A549 (cell line): ENCODE data around the gene PASK. TPM values are rescaled to one million over a fixed set of nuclear protein-coding genes. Genes with fewer than 3 reads are reported as not detected.

Experiments
- ATAC-seq, 2 experiments: fragments of 200-7000 bp in 1 of 2; fragments of >200 bp in 1 of 2; cut with Nextera tagmentation in 1 of 2; cut with Tn5 transposase in 1 of 2; 3 replicates each; pipeline versions ENCODE4 v1.8.0 to v1.9.1; 2018 to 2020; ENCODE audit warnings: mild to moderate bottlenecking in 1 of 2, moderate library complexity in 1 of 2
- CTCF ChIA-PET: fragments of 300-600 bp; sonication (Branson Sonifier 250); formaldehyde crosslinking; extraction: SDS; loops from one replicate; lab custom pipeline; 2021; ENCODE audit warnings: antibody characterized with exemption, inconsistent platforms; lab: Yijun Ruan, JAX
- POLR2A ChIA-PET: fragments of 350-600 bp; formaldehyde crosslinking; extraction: SDS; loops from one replicate; lab custom pipeline; 2021; ENCODE audit warnings: antibody characterized with exemption, inconsistent platforms; lab: Yijun Ruan, JAX
- DNase-seq, 2 experiments: peaks; one replicate each; pipeline versions ENCODE4 v3.0.0 to v3.0.0-alpha.2; 2011 to 2016; ENCODE audit warnings: low read depth in 1 of 2, low spot score in 1 of 2
- FAIRE-seq: peaks from 2 replicates; lab custom pipeline; 2011; peaks lifted over from hg19 to GRCh38; lab: Jason Lieb, UNC
- H3K27ac ChIP-seq, 2 experiments: fragments of >200 bp; sonication (Bioruptor Twin); formaldehyde crosslinking; 3 replicates each; pipeline ENCODE4 v1.5.1; 2016 to 2017
- H3K4me1 ChIP-seq: fragments of >200 bp; sonication (Bioruptor Twin); formaldehyde crosslinking; 3 replicates; pipeline ENCODE4 v1.6.1; 2016
- H3K4me2 ChIP-seq: fragments of >200 bp; sonication (Bioruptor Twin); formaldehyde crosslinking; 3 replicates; pipeline ENCODE4 v1.6.1; 2016
- H3K4me3 ChIP-seq: fragments of >200 bp; sonication (Bioruptor Twin); formaldehyde crosslinking; 3 replicates; pipeline ENCODE4 v1.5.1; 2016
- H3K9me3 ChIP-seq: fragments of >200 bp; sonication (Bioruptor Twin); formaldehyde crosslinking; 3 replicates; pipeline ENCODE4 v1.6.1; 2016
- BHLHE40 ChIP-seq: IDR thresholded peaks from 2 replicates; pipeline ENCODE4 v1.6.1; 2012; ENCODE audit warnings: low read depth, low read length, inconsistent platforms
- CEBPB ChIP-seq, 2 experiments: fragments of >200 bp in 1 of 2; sonication (Bioruptor Twin) in 1 of 2; formaldehyde crosslinking in 1 of 2; IDR thresholded peaks; 2 replicates each; pipeline ENCODE4 v1.6.1; 2012 to 2016
- CHD2 ChIP-seq: fragments of 150-350 bp; IDR thresholded peaks from 2 replicates; pipeline ENCODE4 v1.6.1; 2014; ENCODE audit warnings: low read length; ENCODE audit not compliant: partially characterized antibody
- EP300 ChIP-seq, 2 experiments: fragments of >200 bp; sonication (Bioruptor Twin); formaldehyde crosslinking; IDR thresholded peaks; 2 replicates in 1 of 2; 3 replicates in 1 of 2; pipeline ENCODE4 v1.6.1; 2016 to 2017
- FOSB ChIP-seq: fragments of 250-450 bp; sonication (Bioruptor Pico); IDR thresholded peaks from 2 replicates; pipeline ENCODE4 v1.5.0; 2020; ENCODE audit warnings: mild to moderate bottlenecking, moderate library complexity
- FOSL2 ChIP-seq, 2 experiments: fragments of 450-650 bp in 1 of 2; fragments of >200 bp in 1 of 2; sonication (Bioruptor Twin) in 1 of 2; formaldehyde crosslinking; IDR thresholded peaks; 2 replicates each; pipeline versions ENCODE4 v1.5.0 to v1.6.1; 2016 to 2020; ENCODE audit warnings: mild to moderate bottlenecking in 1 of 2, moderate library complexity in 1 of 2
- FOXS1 ChIP-seq: fragments of 250-450 bp; sonication (Bioruptor Pico); IDR thresholded peaks from 2 replicates; pipeline ENCODE4 v1.5.0; 2020; ENCODE audit warnings: mild to moderate bottlenecking, moderate library complexity
- HOXA7 ChIP-seq: fragments of 250-450 bp; sonication (Bioruptor Pico); IDR thresholded peaks from 2 replicates; pipeline ENCODE4 v1.5.0; 2020; ENCODE audit warnings: mild to moderate bottlenecking, moderate library complexity
- HOXB5 ChIP-seq: fragments of 250-450 bp; sonication (Bioruptor Pico); IDR thresholded peaks from 2 replicates; pipeline ENCODE4 v1.5.0; 2020; ENCODE audit warnings: mild to moderate bottlenecking, moderate library complexity
- MAFK ChIP-seq: fragments of 450-650 bp; IDR thresholded peaks from 2 replicates; pipeline ENCODE4 v1.6.1; 2014; ENCODE audit not compliant: partially characterized antibody
- MYC ChIP-seq: IDR thresholded peaks from 2 replicates; pipeline ENCODE4 v1.6.1; 2012; ENCODE audit warnings: mild to moderate bottlenecking, inconsistent platforms, low read length, improper control_type of control experiment, borderline replicate concordance
- NPAS2 ChIP-seq: fragments of 250-450 bp; sonication (Bioruptor Pico); IDR thresholded peaks from 2 replicates; pipeline ENCODE4 v1.8.0; 2022; ENCODE audit warnings: mild to moderate bottlenecking, moderate library complexity, borderline replicate concordance
- PHF8 ChIP-seq: fragments of 200-600 bp; sonication (generic); IDR thresholded peaks from 2 replicates; pipeline ENCODE4 v1.6.1; 2016; ENCODE audit warnings: low read depth, mild to moderate bottlenecking, antibody characterized with exemption, moderate library complexity, borderline replicate concordance
- POLR2AphosphoS2 ChIP-seq: conservative IDR thresholded peaks from 2 replicates; pipeline ENCODE4 v1.6.1; 2012; ENCODE audit warnings: low read length, improper control_type of control experiment, inconsistent platforms
- RNF2 ChIP-seq: fragments of 200-600 bp; sonication (generic); IDR thresholded peaks from 2 replicates; pipeline ENCODE4 v1.6.1; 2016; ENCODE audit warnings: low read depth, mild to moderate bottlenecking, antibody characterized with exemption, moderate library complexity, borderline replicate concordance
- SREBF2 ChIP-seq: fragments of 450-650 bp; IDR thresholded peaks from 2 replicates; pipeline ENCODE4 v1.6.1; 2014; ENCODE audit warnings: mild to moderate bottlenecking, moderate library complexity
- ZNF302 ChIP-seq: fragments of 250-450 bp; sonication (Bioruptor Pico); IDR thresholded peaks from 2 replicates; pipeline ENCODE4 v1.9.0; 2021; ENCODE audit warnings: inconsistent platforms, mild to moderate bottlenecking, moderate library complexity
- ZSCAN20 ChIP-seq: fragments of 250-450 bp; sonication (Bioruptor Pico); IDR thresholded peaks from 2 replicates; pipeline ENCODE4 v1.8.0; 2022; ENCODE audit warnings: mild to moderate bottlenecking, moderate library complexity
- WGBS: methylation state at CpG from one replicate; pipeline ENCODE4 v1.1.6; 2017; ENCODE audit errors: missing lambda C conversion rate; 5-methylcytosine and 5-hydroxymethylcytosine counted together
- polyA plus RNA-seq, 4 experiments: library from polyadenylated mRNA; depleted of rRNA in 3 of 4; stranded (reverse); fragments of >200 nt; fragmentation: RNase III in 1 of 4; extraction: RNeasy Plus Mini Kit Qiagen cat#74134 plus additional on column Dnase treatment in 1 of 4; gene quantifications; 2 replicates in 3 of 4; 3 replicates in 1 of 4; pipeline ENCODE4 v1.2.3, GENCODE V29; 2011 to 2017
- TF ChIP-seq, protein P1 (sequence below): fragments of 450-650 bp; IDR thresholded peaks from 2 replicates; pipeline ENCODE4 v1.6.1; 2014; ENCODE audit warnings: antibody characterized with exemption
- TF ChIP-seq, protein P2 (sequence below): IDR thresholded peaks from 2 replicates; pipeline ENCODE4 v1.6.1; 2012
- TF ChIP-seq, protein P3 (sequence below): fragments of 200-600 bp; sonication (generic); IDR thresholded peaks from 2 replicates; pipeline ENCODE4 v1.6.1; 2016; ENCODE audit warnings: antibody characterized with exemption, mild to moderate bottlenecking, moderate library complexity
- TF ChIP-seq, protein P4 (sequence below): fragments of 250-450 bp; sonication (Bioruptor Pico); IDR thresholded peaks from 2 replicates; pipeline ENCODE4 v1.5.0; 2020; ENCODE audit warnings: low read depth, mild to moderate bottlenecking, moderate library complexity

PASK gene
- polyA plus RNA-seq, 2 of the 4 experiments (the other 2 are of a cell fraction): 7.4 to 12.4 TPM

DNA sequence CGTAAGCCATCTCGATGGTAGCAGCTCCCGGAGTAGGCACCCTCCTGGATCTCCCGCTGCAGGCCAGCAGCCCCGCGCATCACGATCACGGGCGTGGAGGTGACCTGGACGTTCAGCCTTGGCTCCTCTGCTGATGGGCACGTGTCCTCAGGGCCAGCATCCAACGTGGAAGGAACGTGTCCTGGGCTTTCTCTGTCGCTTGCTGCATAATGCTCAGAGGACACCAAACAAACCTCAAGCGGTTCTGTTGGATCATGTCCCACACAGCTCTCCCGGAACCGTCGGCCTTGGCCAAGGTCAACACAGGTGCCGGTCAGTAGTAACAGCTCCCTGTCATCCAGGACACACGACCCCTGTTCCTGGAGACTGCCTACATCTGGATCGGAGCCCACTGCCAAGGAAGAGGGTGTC, 23.1 kb downstream of the PASK start:
- TF ChIP-seq PHF8 (no peak), POLR2AphosphoS2 (no peak), CEBPB (IDR thresholded peaks at IDR 0.05) (no peak), HOXA7 (CRISPR knock-in tag) (no peak), ZNF302 (CRISPR knock-in tag) (no peak), NPAS2 (CRISPR knock-in tag) (no peak), HOXB5 (CRISPR knock-in tag) (no peak), ZSCAN20 (no peak), RNF2 (no peak), FOXS1 (CRISPR knock-in tag) (no peak), MYC (no peak)
- TF ChIP-seq, protein P1, sequence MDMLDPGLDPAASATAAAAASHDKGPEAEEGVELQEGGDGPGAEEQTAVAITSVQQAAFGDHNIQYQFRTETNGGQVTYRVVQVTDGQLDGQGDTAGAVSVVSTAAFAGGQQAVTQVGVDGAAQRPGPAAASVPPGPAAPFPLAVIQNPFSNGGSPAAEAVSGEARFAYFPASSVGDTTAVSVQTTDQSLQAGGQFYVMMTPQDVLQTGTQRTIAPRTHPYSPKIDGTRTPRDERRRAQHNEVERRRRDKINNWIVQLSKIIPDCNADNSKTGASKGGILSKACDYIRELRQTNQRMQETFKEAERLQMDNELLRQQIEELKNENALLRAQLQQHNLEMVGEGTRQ: no peak
- TF ChIP-seq, protein P2, sequence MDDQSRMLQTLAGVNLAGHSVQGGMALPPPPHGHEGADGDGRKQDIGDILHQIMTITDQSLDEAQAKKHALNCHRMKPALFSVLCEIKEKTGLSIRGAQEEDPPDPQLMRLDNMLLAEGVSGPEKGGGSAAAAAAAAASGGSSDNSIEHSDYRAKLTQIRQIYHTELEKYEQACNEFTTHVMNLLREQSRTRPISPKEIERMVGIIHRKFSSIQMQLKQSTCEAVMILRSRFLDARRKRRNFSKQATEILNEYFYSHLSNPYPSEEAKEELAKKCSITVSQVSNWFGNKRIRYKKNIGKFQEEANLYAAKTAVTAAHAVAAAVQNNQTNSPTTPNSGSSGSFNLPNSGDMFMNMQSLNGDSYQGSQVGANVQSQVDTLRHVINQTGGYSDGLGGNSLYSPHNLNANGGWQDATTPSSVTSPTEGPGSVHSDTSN: no peak
- TF ChIP-seq, protein P3, sequence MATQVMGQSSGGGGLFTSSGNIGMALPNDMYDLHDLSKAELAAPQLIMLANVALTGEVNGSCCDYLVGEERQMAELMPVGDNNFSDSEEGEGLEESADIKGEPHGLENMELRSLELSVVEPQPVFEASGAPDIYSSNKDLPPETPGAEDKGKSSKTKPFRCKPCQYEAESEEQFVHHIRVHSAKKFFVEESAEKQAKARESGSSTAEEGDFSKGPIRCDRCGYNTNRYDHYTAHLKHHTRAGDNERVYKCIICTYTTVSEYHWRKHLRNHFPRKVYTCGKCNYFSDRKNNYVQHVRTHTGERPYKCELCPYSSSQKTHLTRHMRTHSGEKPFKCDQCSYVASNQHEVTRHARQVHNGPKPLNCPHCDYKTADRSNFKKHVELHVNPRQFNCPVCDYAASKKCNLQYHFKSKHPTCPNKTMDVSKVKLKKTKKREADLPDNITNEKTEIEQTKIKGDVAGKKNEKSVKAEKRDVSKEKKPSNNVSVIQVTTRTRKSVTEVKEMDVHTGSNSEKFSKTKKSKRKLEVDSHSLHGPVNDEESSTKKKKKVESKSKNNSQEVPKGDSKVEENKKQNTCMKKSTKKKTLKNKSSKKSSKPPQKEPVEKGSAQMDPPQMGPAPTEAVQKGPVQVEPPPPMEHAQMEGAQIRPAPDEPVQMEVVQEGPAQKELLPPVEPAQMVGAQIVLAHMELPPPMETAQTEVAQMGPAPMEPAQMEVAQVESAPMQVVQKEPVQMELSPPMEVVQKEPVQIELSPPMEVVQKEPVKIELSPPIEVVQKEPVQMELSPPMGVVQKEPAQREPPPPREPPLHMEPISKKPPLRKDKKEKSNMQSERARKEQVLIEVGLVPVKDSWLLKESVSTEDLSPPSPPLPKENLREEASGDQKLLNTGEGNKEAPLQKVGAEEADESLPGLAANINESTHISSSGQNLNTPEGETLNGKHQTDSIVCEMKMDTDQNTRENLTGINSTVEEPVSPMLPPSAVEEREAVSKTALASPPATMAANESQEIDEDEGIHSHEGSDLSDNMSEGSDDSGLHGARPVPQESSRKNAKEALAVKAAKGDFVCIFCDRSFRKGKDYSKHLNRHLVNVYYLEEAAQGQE: no peak
- Histone ChIP-seq H3K27ac (no peak overlapping the region), H3K9me3 (no peaks in the 10 kb centered on the region), H3K4me2 (no peak overlapping the region), H3K4me1 (no peaks in the 10 kb centered on the region), H3K4me3 (no peak overlapping the region)
- no peak for ATAC-seq
- POLR2A ChIA-PET: no interaction called here
- no peak for DNase-seq
- CTCF ChIA-PET: interaction anchor here (0.7 kb wide), 1 partner anchor 42 kb away, joined by 3 read pairs; no protein-coding TSS in a partner anchor
- 94% methylated on average over 20 of the region's 21 CpGs for WGBS
- no peak for FAIRE-seq

DNA sequence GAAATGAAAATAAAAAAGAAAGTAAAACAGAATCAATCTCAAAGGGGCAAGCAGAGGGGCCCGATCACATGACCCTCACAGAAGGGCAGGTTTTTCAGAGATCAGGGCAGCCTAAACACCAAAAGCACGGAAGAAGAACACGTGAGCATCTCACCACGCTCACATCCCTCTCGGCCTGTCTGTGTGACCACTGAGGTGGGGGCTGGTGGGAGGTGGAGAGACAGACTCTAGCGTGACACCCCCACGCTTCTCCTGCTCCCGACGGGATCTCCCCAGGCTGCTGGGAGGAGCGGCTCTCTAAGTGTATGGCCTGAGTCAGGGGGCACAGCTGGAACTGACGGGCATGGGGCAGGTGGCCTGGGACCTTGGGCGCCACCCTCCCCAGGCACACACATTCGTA, 23.6 kb downstream of the PASK start:
- Histone ChIP-seq H3K4me1 (no peaks in the 10 kb centered on the region), H3K4me3 (no peak overlapping the region), H3K27ac (no peak overlapping the region), H3K9me3 (no peaks in the 10 kb centered on the region), H3K4me2 (no peak overlapping the region)
- CTCF ChIA-PET: interaction anchor here (0.6 kb wide), 1 partner anchor 275 kb away, joined by 3 read pairs; no protein-coding TSS in a partner anchor
- ATAC-seq (no peak), DNase-seq (no peak), FAIRE-seq (no peak)
- 95% methylated on average over 13 of the region's 13 CpGs for WGBS
- POLR2A ChIA-PET: no interaction called here
- TF ChIP-seq MAFK: no peak
- no peak for TF ChIP-seq EP300 (IDR thresholded peaks at IDR 0.05)
- no peak for TF ChIP-seq CHD2
- no peak for TF ChIP-seq FOSL2 (IDR thresholded peaks at IDR 0.05)
- no peak for TF ChIP-seq FOSL2 (CRISPR knock-in tag; IDR thresholded peaks at IDR 0.05)
- TF ChIP-seq FOSB (CRISPR knock-in tag): no peak
- no peak for TF ChIP-seq HOXA7 (CRISPR knock-in tag)
- no peak for TF ChIP-seq PHF8
- TF ChIP-seq BHLHE40: no peak
- TF ChIP-seq, protein P4, sequence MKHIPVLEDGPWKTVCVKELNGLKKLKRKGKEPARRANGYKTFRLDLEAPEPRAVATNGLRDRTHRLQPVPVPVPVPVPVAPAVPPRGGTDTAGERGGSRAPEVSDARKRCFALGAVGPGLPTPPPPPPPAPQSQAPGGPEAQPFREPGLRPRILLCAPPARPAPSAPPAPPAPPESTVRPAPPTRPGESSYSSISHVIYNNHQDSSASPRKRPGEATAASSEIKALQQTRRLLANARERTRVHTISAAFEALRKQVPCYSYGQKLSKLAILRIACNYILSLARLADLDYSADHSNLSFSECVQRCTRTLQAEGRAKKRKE: no peak
- TF ChIP-seq SREBF2: no peak
- TF ChIP-seq, all 56 proteins: peak for 0
